Measurements from ENCODE around the gene CYB5R3.

CYB5R3 gene

GRCh38 chr22:42644422-42645340 is 4.5 kb downstream of the CYB5R3 start:
- DNase-seq = no peak

DNA sequence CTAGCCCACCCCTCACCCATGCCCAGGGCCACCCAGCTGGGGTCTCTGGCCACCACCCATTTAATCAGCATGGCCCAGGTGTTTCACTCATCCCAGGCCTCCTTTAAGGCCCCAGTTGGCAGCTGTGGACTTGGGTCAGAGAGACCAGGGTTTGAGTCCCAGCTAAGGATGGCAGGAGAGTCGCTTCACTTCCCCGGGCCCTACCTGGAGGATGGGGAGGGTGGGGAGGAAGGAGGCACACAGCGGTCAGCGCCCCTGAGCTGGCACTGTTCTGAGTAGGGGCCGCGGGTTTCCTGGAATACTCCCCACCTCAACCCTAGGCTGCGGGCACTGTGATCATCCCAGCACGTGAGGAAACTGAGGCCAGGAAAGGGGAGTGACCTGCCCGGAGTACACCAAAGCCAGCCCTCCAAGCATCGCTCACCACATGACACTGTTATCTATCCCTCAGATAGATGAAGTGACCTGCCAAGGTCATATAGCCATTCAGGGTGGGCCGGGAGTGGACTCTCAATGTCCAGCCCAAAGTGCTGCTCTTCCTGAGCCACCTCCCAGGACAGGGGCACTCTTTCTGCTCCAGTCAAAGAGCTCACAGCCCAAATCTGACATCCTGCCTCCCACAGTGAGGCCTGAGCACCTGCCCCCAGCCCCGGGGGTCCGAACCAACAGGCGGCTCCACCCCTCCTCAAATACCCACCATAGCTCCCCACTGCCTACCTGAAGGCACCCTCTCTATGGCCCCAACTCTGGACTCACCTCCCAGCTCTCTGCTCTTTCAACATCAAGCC is 5.4 kb downstream of the CYB5R3 start:
- no peak for DNase-seq

DNA sequence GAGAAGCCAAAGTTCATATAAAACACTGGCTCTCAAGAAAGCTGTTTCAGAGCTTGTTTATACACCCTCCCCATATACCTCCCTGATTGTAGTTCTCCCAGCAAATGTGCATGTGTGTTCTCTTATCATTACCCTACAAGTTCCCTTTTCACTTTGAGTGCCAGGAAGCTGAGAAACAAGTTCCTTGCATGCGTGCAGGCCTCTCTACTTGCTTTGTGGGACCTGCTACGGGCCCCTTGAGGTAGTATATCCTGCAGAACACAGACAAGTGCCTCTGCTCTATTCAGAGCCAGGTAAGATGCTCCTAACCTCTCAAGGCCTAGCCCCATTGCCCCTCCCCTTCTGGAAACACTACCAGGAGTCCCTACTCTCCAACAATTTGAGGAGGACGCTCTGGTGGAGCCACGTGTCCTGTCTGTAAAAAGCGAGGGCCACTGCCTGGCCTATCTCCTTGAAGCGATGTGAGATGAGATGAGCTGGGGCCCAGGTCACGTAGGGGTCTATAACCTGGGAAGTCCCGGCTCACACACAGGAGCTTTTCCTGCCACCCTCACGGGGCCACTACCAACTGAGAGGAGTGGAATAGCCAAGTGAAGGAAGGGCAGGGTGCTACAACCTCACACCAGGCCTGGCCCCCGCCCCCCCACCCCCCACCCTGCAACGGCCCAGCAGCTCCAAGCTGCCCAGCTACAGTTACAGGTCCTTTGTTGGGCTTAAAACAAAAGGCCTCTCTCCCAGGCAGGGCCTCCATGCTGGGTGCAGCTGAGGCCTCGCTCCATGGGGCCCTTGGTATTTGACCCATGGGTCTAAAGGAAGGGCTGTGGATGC is 6.2 kb downstream of the CYB5R3 start:
- DNase-seq = no peak

DNA sequence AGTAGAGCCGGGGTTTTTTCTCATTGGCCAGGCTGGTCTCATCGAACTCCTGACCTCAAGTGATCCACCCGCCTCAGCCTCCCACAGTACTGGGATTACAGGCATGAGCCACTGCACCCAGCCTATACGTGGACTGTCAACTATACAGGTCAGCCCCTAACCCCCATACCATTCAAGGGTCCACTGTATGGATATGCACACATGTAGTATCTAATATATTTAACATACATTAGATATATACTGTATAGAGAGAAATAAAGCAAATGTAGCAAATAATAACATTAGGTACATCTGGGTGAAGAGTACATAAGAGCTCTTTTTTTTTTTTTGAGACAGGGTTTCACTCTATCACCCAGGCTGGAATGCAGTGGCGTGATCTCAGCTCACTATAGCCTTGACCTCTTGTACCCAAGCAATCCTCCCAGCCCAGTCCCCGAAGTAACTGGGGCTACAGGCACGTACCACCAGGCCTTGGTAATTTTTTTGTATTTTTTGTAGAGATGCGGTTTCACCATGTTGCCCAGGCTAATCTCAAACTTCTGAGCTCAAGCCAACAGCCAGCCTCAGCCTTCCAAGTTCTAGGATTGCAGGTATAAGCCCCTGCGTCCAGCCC is 7.3 kb downstream of the CYB5R3 start:
- DNase-seq = no peak

GRCh38 chr22:42639541-42640241 is 9.5 kb downstream of the CYB5R3 start:
- DNase-seq = no peak

- no peak for DNase-seq
Observed at GRCh38 chr22:42637555-42637954, 11.6 kb downstream of the CYB5R3 start.

DNA sequence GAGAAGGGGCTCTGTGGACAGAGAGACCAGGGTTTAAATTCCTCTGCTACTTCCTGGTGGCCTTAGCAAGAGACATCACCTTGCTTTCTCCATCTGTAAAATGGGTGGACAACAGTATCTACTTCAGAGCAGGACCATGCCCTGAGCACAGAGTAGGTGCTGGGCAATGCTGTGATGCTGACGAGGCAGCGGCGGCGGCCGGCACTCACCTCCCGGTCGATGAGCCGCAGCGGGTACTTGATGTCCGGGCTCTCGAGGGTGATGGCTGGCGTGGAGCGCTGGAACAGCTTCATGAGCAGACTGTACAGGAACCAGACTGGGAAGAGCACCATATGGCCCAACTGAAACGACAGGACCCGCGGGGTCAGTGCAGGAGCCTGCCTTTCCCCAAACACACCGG is 12.7 kb downstream of the CYB5R3 start:
- no peak for DNase-seq

GRCh38 chr22:42635531-42635930 is 13.7 kb downstream of the CYB5R3 start:
- DNase-seq = no peak

- DNase-seq = no peak
Observed at GRCh38 chr22:42633013-42633412, 16.2 kb downstream of the CYB5R3 start.

DNA sequence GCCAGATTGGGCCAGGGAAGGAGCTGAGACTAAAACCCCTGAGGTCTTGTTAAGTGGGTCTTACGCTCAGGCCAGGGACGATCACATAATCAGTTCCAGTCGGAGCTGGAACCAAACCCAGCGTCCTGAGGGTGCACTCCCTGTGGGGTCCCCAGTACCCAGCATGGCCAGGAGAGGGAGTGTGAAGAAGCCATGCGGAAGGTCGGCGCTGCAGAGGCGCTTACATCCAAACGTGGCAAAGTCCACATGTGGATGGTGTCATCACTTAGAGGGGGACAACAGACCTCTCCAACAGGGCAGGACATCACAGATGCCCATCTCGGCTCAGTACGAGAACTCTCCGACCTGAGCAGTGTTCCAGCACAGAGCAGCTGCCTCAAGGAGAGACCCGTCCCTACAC is 17.1 kb downstream of the CYB5R3 start:
- DNase-seq = no peak

- no peak for DNase-seq
Observed at GRCh38 chr22:42630901-42631602, 18.1 kb downstream of the CYB5R3 start.

GRCh38 chr22:42630211-42630610 is 19.0 kb downstream of the CYB5R3 start:
- no peak for DNase-seq

GRCh38 chr22:42627981-42628380 is 21.2 kb downstream of the CYB5R3 start:
- no peak for DNase-seq

DNA sequence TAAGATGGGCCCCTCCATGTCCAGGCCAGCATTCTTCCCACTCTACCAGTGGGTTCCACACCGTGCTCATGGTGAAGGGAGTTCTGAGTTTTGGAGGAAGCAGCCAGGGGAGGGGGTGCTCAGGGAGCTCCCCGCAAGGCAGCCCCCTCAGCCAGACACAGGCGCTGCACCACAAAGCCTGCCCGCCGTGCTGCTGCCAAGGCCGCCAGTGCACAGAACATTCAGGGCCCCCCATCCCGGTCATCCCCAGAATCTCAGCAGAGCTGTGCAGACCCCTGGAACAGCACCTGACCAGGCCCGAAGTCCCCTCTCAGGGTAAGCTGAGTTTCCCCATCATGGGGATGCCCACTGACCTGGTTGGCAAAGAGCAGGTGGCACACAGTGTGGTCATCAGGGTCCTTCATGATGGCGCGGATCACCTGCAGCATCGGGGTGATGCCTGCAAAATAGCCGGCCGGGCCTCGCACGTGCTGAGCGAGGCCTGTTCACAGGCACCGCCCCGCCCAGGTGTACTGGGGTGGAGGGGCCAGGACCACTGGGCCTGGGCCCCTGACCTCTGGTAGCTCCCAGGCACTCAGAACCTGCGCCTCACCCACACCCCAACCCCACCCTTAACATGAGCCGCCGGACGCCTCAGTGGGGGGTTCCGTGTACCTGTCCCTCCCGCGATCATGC is 22.1 kb downstream of the CYB5R3 start:
- DNase-seq = no peak

- no peak for DNase-seq
Observed at GRCh38 chr22:42626431-42626830, 22.8 kb downstream of the CYB5R3 start.

DNA sequence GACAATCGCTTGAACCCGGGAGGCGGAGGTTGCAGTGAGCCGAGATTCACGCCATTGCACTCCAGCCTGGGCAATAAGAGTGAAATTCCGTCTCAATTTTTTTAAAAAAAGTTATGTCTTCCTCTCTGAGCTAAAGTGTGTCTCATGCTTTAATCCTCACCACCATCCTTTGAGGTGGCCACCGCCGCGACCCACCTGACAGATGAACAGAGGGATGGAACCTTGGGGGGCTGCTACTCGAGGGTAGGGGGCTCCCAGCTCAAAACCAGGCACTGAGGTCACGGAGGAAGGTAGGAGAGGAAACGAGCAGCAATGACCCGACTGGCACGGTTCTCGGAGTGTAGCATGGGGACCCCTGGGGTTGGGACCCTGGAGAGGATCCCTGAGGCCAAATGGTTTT is 23.8 kb downstream of the CYB5R3 start:
- DNase-seq = no peak

DNA sequence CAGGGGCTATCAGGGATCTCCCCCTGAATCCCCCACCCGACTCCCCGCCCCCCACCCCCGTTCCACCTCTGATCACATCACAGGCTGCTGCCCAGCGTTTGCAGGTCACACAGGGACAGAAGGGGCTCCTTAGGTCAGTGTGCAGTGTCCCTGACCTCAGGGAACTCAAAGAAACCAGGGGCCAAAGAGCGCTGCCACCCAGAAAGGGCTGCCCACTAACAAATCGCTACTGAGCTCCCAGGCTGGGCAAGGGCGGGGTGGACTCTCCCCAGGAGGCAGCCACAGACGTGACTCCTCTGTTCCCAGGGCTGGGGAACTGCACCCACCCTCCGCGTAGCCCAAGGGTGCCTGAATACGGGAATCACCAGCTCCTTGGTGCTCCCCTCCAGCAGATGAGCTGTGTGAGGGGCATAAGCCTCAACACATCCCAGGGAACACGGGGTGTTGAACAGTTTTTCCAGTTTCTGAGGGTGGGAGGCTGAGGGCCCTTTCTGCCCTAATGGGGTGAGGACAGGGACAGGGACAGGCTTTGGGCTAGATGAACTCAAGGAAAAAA is 24.6 kb downstream of the CYB5R3 start:
- no peak for DNase-seq

DNA sequence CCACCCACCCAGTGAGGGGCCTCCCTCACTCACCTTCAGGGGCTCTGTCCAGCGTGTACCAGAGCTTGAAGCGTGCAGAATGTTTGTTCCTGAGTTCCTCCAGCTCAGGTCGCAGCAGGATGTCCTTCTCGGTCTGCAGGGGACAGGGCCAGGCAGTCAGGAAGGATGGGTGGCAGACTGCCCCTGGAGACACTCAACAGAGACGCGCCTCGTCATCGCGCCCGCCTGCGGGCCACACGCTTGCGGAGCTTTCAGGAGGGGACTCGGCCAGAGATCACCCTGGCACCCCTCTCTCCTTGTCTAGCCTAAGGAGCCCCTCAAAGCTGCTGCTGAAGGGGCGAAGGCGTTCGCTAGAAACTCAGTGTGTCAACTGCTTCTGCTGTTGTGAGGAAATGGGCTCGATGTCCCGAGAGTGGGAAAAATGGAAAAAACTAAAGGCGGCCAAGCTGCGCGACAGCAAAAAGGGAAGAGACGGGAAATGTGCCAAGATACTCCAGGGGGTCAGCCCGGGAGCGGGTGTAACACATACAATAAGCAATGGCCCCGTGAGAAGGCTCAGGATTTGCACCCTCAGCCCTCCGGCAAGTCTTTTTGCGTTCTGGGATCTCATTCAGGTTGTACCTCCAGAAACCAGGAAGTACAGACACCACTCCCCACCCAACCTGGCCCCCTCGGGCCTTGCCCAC is 25.3 kb downstream of the CYB5R3 start:
- DNase-seq = no peak

DNA sequence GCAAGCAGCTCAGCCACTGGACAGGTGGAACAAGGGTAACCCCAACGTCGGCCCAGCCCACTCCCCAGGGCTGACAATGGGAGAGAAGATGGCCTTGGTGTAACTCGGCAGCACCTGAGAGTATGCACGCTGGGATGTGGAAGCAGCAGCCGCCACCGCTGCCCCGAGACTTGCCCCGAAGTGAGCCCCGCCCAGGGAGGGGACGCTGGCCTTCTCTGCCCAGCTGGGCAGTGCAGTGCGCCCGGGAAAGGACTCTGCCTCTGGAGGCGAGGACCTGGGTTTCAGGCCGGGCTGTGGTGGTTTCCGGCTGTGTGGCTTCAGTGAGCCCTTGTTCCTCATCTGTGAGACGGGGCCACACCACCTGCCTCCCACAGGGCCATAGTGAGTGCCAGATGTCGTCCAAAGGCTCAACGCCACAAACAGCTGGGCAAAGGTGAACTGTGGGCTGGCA is 25.9 kb downstream of the CYB5R3 start:
- no peak for DNase-seq

Measured in activated CD4-positive, alpha-beta T cell treated with anti-CD3 and anti-CD28 coated beads, Interleukin-2, Interleukin-6, amounts not matched to agents 100 ng/mL and 50 ng/mL, durations not matched to agents 16 hours and 8 hours (primary cell).